NCI-H526 treated with DMSO at 0.1 percent for 48 hours (cell line): ENCODE data around the gene TRIML1.
"Not testable (repeated sequence)": the region's sequence is repeated elsewhere in the genome, so short reads cannot be mapped to it uniquely, and the experiment has no call there.

Source experiments
- DNase-seq: peaks from one replicate; lab custom pipeline; 2025; lab: John Stamatoyannopoulos, UW

TRIML1 gene

GRCh38 chr4:188154668-188155405 is 15.6 kb downstream of the TRIML1 start:
- peak; percentile 4 for DNase-seq

- no peak for DNase-seq
These were observed 19.1 kb downstream of the TRIML1 start for GRCh38 chr4:188158336-188158735.

- not testable (repeated sequence) for DNase-seq
These were observed 20.4 kb downstream of the TRIML1 start for GRCh38 chr4:188159513-188160226.

GRCh38 chr4:188160406-188160805 is 21.2 kb downstream of the TRIML1 start:
- no peak for DNase-seq

- no peak for DNase-seq
These were observed 21.9 kb downstream of the TRIML1 start for GRCh38 chr4:188161167-188161566.

- DNase-seq: no peak
These were observed 23.5 kb downstream of the TRIML1 start for GRCh38 chr4:188162698-188163097.

- peak; percentile 23 for DNase-seq
These were observed 29.6 kb downstream of the TRIML1 start for GRCh38 chr4:188168726-188169373.

- no peak for DNase-seq
These were observed 32.3 kb downstream of the TRIML1 start for GRCh38 chr4:188171551-188171950.

GRCh38 chr4:188175288-188175687 is 36.0 kb downstream of the TRIML1 start:
- no peak for DNase-seq

- no peak for DNase-seq
These were observed 38.9 kb downstream of the TRIML1 start for GRCh38 chr4:188177997-188178675.

GRCh38 chr4:188178806-188179205 is 39.6 kb downstream of the TRIML1 start:
- no peak for DNase-seq

- DNase-seq: no peak
These were observed 47.9 kb downstream of the TRIML1 start for GRCh38 chr4:188187106-188187505.

- DNase-seq: no peak
These were observed 51.2 kb downstream of the TRIML1 start for GRCh38 chr4:188190461-188190860.

- DNase-seq: no peak
These were observed 55.2 kb downstream of the TRIML1 start for GRCh38 chr4:188194421-188194820.

GRCh38 chr4:188195389-188195985 is 56.2 kb downstream of the TRIML1 start:
- DNase-seq: no peak

- no peak for DNase-seq
These were observed 57.0 kb downstream of the TRIML1 start for GRCh38 chr4:188196134-188196735.
